GM10248 (cell line): ENCODE data around the gene TBC1D5.

Experiments used
- CTCF ChIA-PET: fragments of 300-600 bp; sonication (Branson Sonifier 250); formaldehyde crosslinking; extraction: SDS; loops from one replicate; lab custom pipeline; 2021; ENCODE audit warnings: antibody characterized with exemption; lab: Yijun Ruan, JAX
- POLR2A ChIA-PET: fragments of 350-650 bp; sonication (Branson Sonifier 250); formaldehyde crosslinking; extraction: SDS; loops from one replicate; lab custom pipeline; 2020; ENCODE audit warnings: antibody characterized with exemption; lab: Yijun Ruan, JAX
- DNase-seq: peaks from one replicate; pipeline ENCODE4 v3.0.0; 2012; ENCODE audit errors: extremely low spot score
- CTCF ChIP-seq: IDR thresholded peaks from 2 replicates; pipeline ENCODE4 v1.5.1; 2012; ENCODE audit warnings: mild to moderate bottlenecking, low read depth; ENCODE audit errors: extremely low read depth, missing control alignments, control extremely low read depth

Gene TBC1D5

GRCh38 chr3:17585394-17586325, 156.8 kb downstream of the TBC1D5 start:
- ChIA-PET POLR2A (no interaction called here), CTCF (no interaction called here)
- no peak for TF ChIP-seq CTCF
- DNase-seq: no peak

- POLR2A ChIA-PET: no interaction called here
- CTCF ChIA-PET: no interaction called here
- no peak for TF ChIP-seq CTCF
- no peak for DNase-seq
These were observed 158.4 kb downstream of the TBC1D5 start for GRCh38 chr3:17584066-17584465.

GRCh38 chr3:17583530-17583929, 158.9 kb downstream of the TBC1D5 start:
- TF ChIP-seq CTCF: no peak
- DNase-seq: no peak
- CTCF ChIA-PET: interaction anchor here (1.3 to 1.6 kb wide), 2 partner anchors 10 to 17 kb away, joined by 3 to 5 read pairs; no protein-coding TSS in a partner anchor
- POLR2A ChIA-PET: no interaction called here

- TF ChIP-seq CTCF: no peak
- DNase-seq: no peak
- ChIA-PET CTCF (interaction anchor here (0.9 to 1.6 kb wide), 5 partner anchors 13 to 37 kb away, joined by 3 to 5 read pairs (median 4); no protein-coding TSS in a partner anchor), POLR2A (no interaction called here)
These were observed 160.9 kb downstream of the TBC1D5 start for GRCh38 chr3:17581421-17582080.

- POLR2A ChIA-PET: no interaction called here
- TF ChIP-seq CTCF: no peak
- CTCF ChIA-PET: interaction anchor here (1.2 to 1.6 kb wide), 2 partner anchors 17 to 36 kb away, joined by 3 to 5 read pairs; no protein-coding TSS in a partner anchor
- no peak for DNase-seq
These were observed 161.5 kb downstream of the TBC1D5 start for GRCh38 chr3:17580901-17581300.

GRCh38 chr3:17579289-17580031, 163.0 kb downstream of the TBC1D5 start:
- ChIA-PET POLR2A (no interaction called here), CTCF (no interaction called here)
- no peak for TF ChIP-seq CTCF
- no peak for DNase-seq
